ENCODE results near the gene PRRT2.

DNA sequence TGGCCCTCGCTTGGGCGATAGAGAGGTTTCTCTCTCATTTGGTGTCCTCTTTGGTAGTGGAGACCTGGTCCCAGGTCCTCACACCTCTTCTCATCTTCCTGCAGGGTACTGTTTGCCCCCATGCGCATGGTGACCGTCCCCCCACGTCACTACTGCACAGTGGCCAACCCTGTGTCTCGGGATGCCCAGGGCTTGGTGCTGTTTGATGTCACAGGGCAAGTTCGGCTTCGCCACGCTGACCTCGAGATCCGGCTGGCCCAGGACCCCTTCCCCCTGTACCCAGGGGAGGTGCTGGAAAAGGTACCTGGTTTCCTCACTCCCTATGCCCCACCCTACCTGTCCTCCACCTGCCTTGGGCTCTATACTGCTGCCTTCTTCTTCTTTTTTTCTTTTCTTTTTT, 18.8 kb downstream of the PRRT2 start:
- TF ChIP-seq POLR2AphosphoS5 (IDR thresholded peaks at IDR 0.05; ENCODE audit: low read depth, low read length) (no peak), TAF1 (IDR thresholded peaks at IDR 0.05; ENCODE audit: low read depth, low read length) (no peak), POLR2A (IDR thresholded peaks at IDR 0.05; ENCODE audit: low read depth, low read length) (no peak), POU2F2 (IDR thresholded peaks at IDR 0.05; ENCODE audit: low read depth, low read length) (no peak), SPI1 (IDR thresholded peaks at IDR 0.05; ENCODE audit: low read depth, low read length) (no peak), PAX5 (IDR thresholded peaks at IDR 0.05; ENCODE audit: insufficient read depth, low read length, severe bottlenecking) (no peak)
